ENCODE data around the gene LYAR. TPM values are rescaled to one million over a fixed set of nuclear protein-coding genes. Genes with fewer than 3 reads are reported as not detected.
"Not testable (repeated sequence)": the region's sequence is repeated elsewhere in the genome, so short reads cannot be mapped to it uniquely, and the experiment has no call there.

The LYAR gene
- total RNA-seq, 1 donor from 2014 or later = 12.5 TPM

DNA sequence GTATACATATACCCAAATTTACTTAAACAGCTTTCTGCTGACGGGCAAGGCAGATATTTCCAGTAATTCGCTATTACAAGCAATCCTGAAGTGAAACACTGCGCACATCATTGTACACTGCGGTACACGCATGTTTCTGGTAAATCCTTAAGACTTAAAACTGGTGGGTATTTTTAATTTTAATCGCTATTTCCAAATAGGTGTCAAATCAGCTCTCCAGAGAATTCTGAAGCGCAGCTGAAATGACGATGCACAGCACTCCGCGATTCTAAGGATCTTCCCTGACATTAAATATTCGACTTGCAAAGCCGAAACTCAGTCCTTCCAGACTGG lies 42.3 kb downstream of the LYAR start:
- DNase-seq = no peak
- intact Hi-C loops (cut with micrococcal nuclease) = no loop called here
- H3K27ac ChIP-seq (replicated peaks) = peak overlapping the region; percentile 98
- no peaks in the 10 kb centered on the region for H3K9me3 ChIP-seq (replicated peaks)
- no peaks in the 10 kb centered on the region for H3K27me3 ChIP-seq (ENCODE audit: low read depth)
- peak overlapping the region; percentile 97 for H3K4me3 ChIP-seq
- peaks cover 37% of the 10 kb centered on the region for H3K4me1 ChIP-seq
- TF ChIP-seq, protein P1, sequence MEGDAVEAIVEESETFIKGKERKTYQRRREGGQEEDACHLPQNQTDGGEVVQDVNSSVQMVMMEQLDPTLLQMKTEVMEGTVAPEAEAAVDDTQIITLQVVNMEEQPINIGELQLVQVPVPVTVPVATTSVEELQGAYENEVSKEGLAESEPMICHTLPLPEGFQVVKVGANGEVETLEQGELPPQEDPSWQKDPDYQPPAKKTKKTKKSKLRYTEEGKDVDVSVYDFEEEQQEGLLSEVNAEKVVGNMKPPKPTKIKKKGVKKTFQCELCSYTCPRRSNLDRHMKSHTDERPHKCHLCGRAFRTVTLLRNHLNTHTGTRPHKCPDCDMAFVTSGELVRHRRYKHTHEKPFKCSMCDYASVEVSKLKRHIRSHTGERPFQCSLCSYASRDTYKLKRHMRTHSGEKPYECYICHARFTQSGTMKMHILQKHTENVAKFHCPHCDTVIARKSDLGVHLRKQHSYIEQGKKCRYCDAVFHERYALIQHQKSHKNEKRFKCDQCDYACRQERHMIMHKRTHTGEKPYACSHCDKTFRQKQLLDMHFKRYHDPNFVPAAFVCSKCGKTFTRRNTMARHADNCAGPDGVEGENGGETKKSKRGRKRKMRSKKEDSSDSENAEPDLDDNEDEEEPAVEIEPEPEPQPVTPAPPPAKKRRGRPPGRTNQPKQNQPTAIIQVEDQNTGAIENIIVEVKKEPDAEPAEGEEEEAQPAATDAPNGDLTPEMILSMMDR (IDR thresholded peaks at IDR 0.05; ENCODE audit: borderline replicate concordance) = no peak
- H3K36me3 ChIP-seq = peaks cover 33% of the 10 kb centered on the region

DNA sequence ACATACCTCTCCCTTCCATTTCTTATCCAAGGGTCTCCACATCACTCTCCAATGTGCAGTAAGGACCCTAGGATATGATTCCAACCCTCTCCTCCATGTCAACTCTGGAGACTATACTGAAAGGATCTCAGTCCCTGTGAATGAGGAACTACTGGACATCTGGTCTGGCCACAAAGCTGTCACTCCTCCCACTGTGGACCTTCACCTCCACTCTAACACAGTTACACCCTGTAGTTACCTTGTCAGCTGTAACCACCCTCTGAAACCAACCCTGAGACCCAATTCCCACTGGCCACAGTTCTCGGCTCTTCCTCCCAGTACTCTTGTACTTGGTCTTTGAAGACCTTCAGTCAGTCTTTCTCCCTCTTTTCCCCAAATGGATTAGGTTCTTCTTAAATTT lies 44.8 kb downstream of the LYAR start:
- peaks cover 37% of the 10 kb centered on the region for H3K4me1 ChIP-seq
- H3K27me3 ChIP-seq (ENCODE audit: low read depth) = no peaks in the 10 kb centered on the region
- TF ChIP-seq, protein P1 (IDR thresholded peaks at IDR 0.05; ENCODE audit: borderline replicate concordance) = no peak
- H3K27ac ChIP-seq (replicated peaks) = no peak overlapping the region
- peaks cover 50% of the 10 kb centered on the region for H3K36me3 ChIP-seq
- H3K9me3 ChIP-seq (replicated peaks) = no peaks in the 10 kb centered on the region
- intact Hi-C loops (cut with micrococcal nuclease) = no loop called here
- no peak overlapping the region for H3K4me3 ChIP-seq
- DNase-seq = no peak

DNA sequence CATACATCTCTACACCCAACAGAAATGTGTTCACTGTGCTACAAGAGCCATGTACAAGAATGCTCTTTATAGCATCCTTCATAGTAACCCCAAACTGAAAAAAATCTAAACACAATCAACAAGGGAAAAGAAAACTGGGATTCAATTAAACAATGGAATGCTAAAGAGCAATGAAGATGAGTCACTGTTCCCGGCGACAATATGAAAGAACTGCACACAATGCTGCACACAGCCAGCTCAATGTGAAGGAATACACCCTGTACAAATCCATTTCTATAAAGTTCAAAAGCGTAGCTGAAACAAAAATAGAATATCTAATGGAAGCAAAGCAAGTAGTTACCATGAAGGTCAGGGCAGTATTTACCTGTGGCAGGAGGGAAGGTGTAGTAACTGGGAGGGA lies 50.4 kb downstream of the LYAR start:
- H3K36me3 ChIP-seq = peaks cover 88% of the 10 kb centered on the region
- DNase-seq; H3K9me3 ChIP-seq (replicated peaks); H3K4me3 ChIP-seq; H3K27ac ChIP-seq (replicated peaks); H3K27me3 ChIP-seq (ENCODE audit: low read depth); H3K4me1 ChIP-seq; intact Hi-C loops (cut with micrococcal nuclease): not testable (repeated sequence)

DNA sequence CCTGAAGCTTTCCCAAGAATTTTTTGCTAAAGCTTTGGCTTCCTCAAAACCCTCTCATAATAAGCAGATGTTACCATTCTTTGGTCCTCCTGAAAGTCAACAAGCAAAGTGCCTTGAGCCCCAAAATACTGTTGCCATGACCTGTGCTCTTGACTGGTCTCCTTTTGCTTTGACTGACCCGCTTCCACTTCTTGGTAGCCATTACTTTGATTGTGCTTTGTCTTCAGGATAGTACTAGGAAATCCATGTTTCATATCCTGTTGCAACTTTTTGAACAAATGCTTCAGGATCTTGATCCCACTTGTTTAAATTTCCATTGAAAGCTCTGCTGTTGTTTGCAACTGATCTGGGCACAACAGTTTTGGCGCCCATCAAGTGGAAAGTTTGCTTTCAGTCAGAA lies 56.3 kb downstream of the LYAR start:
- Histone ChIP-seq H3K27me3 (ENCODE audit: low read depth) (peaks cover 9% of the 10 kb centered on the region), H3K9me3 (replicated peaks) (peaks cover 16% of the 10 kb centered on the region), H3K36me3 (peaks cover 39% of the 10 kb centered on the region), H3K4me3 (no peak overlapping the region), H3K4me1 (no peaks in the 10 kb centered on the region), H3K27ac (replicated peaks) (no peak overlapping the region)
- intact Hi-C loops (cut with micrococcal nuclease) = no loop called here
- TF ChIP-seq, protein P1 (IDR thresholded peaks at IDR 0.05; ENCODE audit: borderline replicate concordance) = no peak
- DNase-seq = no peak

DNA sequence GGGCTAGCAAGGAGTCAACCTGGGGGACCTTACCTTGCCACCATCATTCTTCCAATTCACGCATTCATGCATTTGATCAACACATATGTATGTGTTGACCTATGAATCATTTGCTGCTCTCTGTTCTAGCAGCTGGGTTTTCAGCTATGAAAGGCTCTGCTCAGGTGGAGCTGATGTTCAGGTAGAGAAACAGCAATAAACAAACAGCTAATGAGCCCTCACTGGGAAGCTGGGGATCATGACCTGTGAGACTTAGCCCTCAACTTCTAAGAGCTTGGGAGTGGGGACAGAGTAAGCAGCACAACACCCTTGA lies 61.6 kb downstream of the LYAR start:
- Histone ChIP-seq H3K4me1 (peaks cover 6% of the 10 kb centered on the region), H3K36me3 (no peaks in the 10 kb centered on the region), H3K9me3 (replicated peaks) (peaks cover 8% of the 10 kb centered on the region), H3K4me3 (no peak overlapping the region), H3K27ac (replicated peaks) (no peak overlapping the region), H3K27me3 (ENCODE audit: low read depth) (peaks cover 62% of the 10 kb centered on the region)
- intact Hi-C loops (cut with micrococcal nuclease) = no loop called here
- TF ChIP-seq, protein P1 (IDR thresholded peaks at IDR 0.05; ENCODE audit: borderline replicate concordance) = no peak
- no peak for DNase-seq

DNA sequence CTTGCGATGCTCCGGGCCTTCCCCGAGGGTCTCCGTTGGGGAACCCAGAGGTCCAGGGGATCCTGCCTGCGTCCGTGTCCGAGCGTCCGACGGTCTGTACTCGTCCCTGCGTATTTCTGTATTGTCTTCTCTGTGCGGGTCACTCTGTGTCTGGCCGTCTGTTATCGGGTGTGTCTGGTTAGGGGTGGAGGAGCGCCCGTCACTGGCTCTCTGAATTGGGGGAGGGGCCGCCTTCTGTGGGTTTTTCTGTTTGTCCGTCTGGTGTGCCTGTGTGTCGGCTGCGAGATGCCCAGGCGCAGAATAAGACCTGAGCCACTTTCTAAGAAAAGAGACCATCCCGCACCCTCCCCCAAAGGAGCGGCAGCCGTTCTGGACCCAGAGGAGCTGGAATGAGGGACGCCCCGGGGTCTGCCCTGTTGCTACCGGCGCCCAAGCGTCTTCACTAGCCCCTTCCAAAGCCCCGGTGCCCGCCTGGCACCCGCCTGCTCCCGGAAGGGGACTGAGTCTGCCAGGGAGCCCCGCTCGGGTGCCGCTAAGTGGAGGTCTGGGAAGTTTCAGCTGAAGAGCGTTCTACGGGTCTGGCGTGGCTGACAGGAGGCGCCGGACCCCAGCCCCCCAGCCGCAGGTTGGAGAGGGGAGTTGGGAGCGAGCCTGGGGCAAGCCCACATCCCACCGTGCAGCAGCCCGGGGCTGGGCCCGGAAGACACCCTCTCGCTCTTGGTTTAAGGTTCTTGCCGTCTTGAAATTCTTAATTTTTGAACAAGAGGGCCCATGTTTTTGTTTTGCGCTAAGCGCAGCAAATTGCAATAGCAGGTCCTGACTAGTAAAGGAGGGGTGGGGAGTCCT lies 62.2 kb downstream of the LYAR start:
- H3K27me3 ChIP-seq (ENCODE audit: low read depth) = peaks cover 68% of the 10 kb centered on the region
- no peak for DNase-seq
- no peak overlapping the region for H3K27ac ChIP-seq (replicated peaks)
- H3K4me1 ChIP-seq = peaks cover 6% of the 10 kb centered on the region
- intact Hi-C loops (cut with micrococcal nuclease) = no loop called here
- H3K4me3 ChIP-seq = no peak overlapping the region
- H3K36me3 ChIP-seq = no peaks in the 10 kb centered on the region
- peaks cover 2% of the 10 kb centered on the region for H3K9me3 ChIP-seq (replicated peaks)
- TF ChIP-seq, protein P1 (IDR thresholded peaks at IDR 0.05; ENCODE audit: borderline replicate concordance) = no peak
